ENCODE data around the gene FAM149A. TPM values are rescaled to one million over a fixed set of nuclear protein-coding genes. Genes with fewer than 3 reads are reported as not detected.

Gene FAM149A
- total RNA-seq, 1 experiment from 2014 or later = 1.3 TPM

- BruUV-seq (replicated peaks) = no TSS peak
- ChIA-PET POLR2A (interaction anchor here (0.6 kb wide), 1 partner anchor 89 kb away, joined by 3 read pairs; no protein-coding TSS in a partner anchor), CTCF (interaction anchor here (0.7 to 1.4 kb wide), 4 partner anchors 7 to 1318 kb away, joined by 3 to 5 read pairs (median 4); no protein-coding TSS in a partner anchor)
- H3K4me3 Mint-ChIP-seq (ENCODE audit: unreplicated experiment) = no peak overlapping the region
- no peaks in the 10 kb centered on the region for H3K36me3 Mint-ChIP-seq (ENCODE audit: insufficient read depth, unreplicated experiment)
- H3K9me3 Mint-ChIP-seq (ENCODE audit: unreplicated experiment) = no peaks in the 10 kb centered on the region
- TF ChIP-seq CTCF (IDR thresholded peaks at IDR 0.05; ENCODE audit: unreplicated experiment) = no peak
- no peak overlapping the region for H3K27ac Mint-ChIP-seq (ENCODE audit: low read depth, unreplicated experiment)
- intact Hi-C loops (cut with micrococcal nuclease) = no loop called here
- no peaks in the 10 kb centered on the region for H3K4me1 Mint-ChIP-seq (ENCODE audit: insufficient read depth, unreplicated experiment)
- DNase-seq (ENCODE audit: unreplicated experiment) = no peak
- H3K27me3 Mint-ChIP-seq (ENCODE audit: insufficient read depth, unreplicated experiment) = no peaks in the 10 kb centered on the region
Observed at GRCh38 chr4:186128842-186129241, 24.3 kb downstream of the FAM149A start.

GRCh38 chr4:186131935-186132334 lies 27.4 kb downstream of the FAM149A start:
- Mint-ChIP-seq H3K4me3 (ENCODE audit: unreplicated experiment) (no peak overlapping the region), H3K27ac (ENCODE audit: low read depth, unreplicated experiment) (no peak overlapping the region), H3K4me1 (ENCODE audit: insufficient read depth, unreplicated experiment) (no peaks in the 10 kb centered on the region), H3K36me3 (ENCODE audit: insufficient read depth, unreplicated experiment) (peaks cover 3% of the 10 kb centered on the region), H3K27me3 (ENCODE audit: insufficient read depth, unreplicated experiment) (no peaks in the 10 kb centered on the region), H3K9me3 (ENCODE audit: unreplicated experiment) (no peaks in the 10 kb centered on the region)
- intact Hi-C loops (cut with micrococcal nuclease) = no loop called here
- DNase-seq (ENCODE audit: unreplicated experiment) = no peak
- no peak for TF ChIP-seq CTCF (IDR thresholded peaks at IDR 0.05; ENCODE audit: unreplicated experiment)
- BruUV-seq (replicated peaks) = no TSS peak
- POLR2A ChIA-PET = interaction anchor here (1.1 kb wide), 1 partner anchor 14 kb away, joined by 4 read pairs; no protein-coding TSS in a partner anchor
- CTCF ChIA-PET = interaction anchor here (0.6 to 1.0 kb wide), 2 partner anchors 94 to 710 kb away, joined by 3 read pairs; no protein-coding TSS in a partner anchor

GRCh38 chr4:186132577-186133242 lies 28.2 kb downstream of the FAM149A start:
- no peaks in the 10 kb centered on the region for H3K9me3 Mint-ChIP-seq (ENCODE audit: unreplicated experiment)
- H3K4me3 Mint-ChIP-seq (ENCODE audit: unreplicated experiment) = no peak overlapping the region
- H3K36me3 Mint-ChIP-seq (ENCODE audit: insufficient read depth, unreplicated experiment) = peaks cover 6% of the 10 kb centered on the region
- CTCF ChIA-PET = interaction anchor here (0.7 to 1.0 kb wide), 2 partner anchors 10 to 65 kb away, joined by 3 read pairs; no protein-coding TSS in a partner anchor
- TF ChIP-seq CTCF (IDR thresholded peaks at IDR 0.05; ENCODE audit: unreplicated experiment) = no peak
- DNase-seq (ENCODE audit: unreplicated experiment) = peak; percentile 52
- POLR2A ChIA-PET = interaction anchor here (0.9 to 1.1 kb wide), 2 partner anchors 15 to 423 kb away, joined by 4 read pairs; no protein-coding TSS in a partner anchor
- no TSS peak for BruUV-seq (replicated peaks)
- H3K27me3 Mint-ChIP-seq (ENCODE audit: insufficient read depth, unreplicated experiment) = no peaks in the 10 kb centered on the region
- intact Hi-C loops (cut with micrococcal nuclease) = no loop called here
- no peaks in the 10 kb centered on the region for H3K4me1 Mint-ChIP-seq (ENCODE audit: insufficient read depth, unreplicated experiment)
- no peak overlapping the region for H3K27ac Mint-ChIP-seq (ENCODE audit: low read depth, unreplicated experiment)

GRCh38 chr4:186134257-186134656 lies 29.8 kb downstream of the FAM149A start:
- no peaks in the 10 kb centered on the region for H3K4me1 Mint-ChIP-seq (ENCODE audit: insufficient read depth, unreplicated experiment)
- ChIA-PET POLR2A (no interaction called here), CTCF (interaction anchor here (0.6 to 1.9 kb wide), 4 partner anchors 54 to 102 kb away, joined by 3 to 6 read pairs (median 3); no protein-coding TSS in a partner anchor)
- DNase-seq (ENCODE audit: unreplicated experiment) = no peak
- peaks cover 6% of the 10 kb centered on the region for H3K36me3 Mint-ChIP-seq (ENCODE audit: insufficient read depth, unreplicated experiment)
- H3K27ac Mint-ChIP-seq (ENCODE audit: low read depth, unreplicated experiment) = no peak overlapping the region
- H3K27me3 Mint-ChIP-seq (ENCODE audit: insufficient read depth, unreplicated experiment) = no peaks in the 10 kb centered on the region
- intact Hi-C loops (cut with micrococcal nuclease) = no loop called here
- H3K9me3 Mint-ChIP-seq (ENCODE audit: unreplicated experiment) = no peaks in the 10 kb centered on the region
- no TSS peak for BruUV-seq (replicated peaks)
- no peak for TF ChIP-seq CTCF (IDR thresholded peaks at IDR 0.05; ENCODE audit: unreplicated experiment)
- no peak overlapping the region for H3K4me3 Mint-ChIP-seq (ENCODE audit: unreplicated experiment)
